ENCODE measurements around the gene RFPL3. TPM values are rescaled to one million over a fixed set of nuclear protein-coding genes. Genes with fewer than 3 reads are reported as not detected.

RFPL3 gene
- polyA plus RNA-seq, 1 donor from 2014 or later = not detected

DNA sequence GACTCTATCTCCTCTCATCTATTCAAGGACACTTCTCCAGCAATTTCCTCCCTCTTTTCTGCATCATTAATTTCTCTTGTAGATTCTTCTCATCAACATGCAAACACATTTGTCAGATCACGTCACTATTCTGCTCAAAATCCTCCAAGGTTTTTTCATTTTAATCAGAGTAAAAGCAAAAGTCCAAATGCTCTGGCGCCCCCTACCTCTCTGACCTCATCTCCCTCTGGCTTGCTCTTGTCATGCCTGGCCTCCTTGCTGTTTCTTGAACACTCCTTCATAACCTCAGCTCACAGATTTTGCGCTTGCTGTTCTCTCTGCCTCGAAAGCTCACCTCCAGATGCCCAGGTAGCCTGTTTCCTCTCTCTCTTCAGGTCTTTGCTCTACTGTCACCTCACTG is 32.0 kb downstream of the RFPL3 start:
- Histone ChIP-seq H2AFZ (ENCODE audit: low read depth, low read length) (no peak overlapping the region), H3K9me2 (ENCODE audit: insufficient read depth, low read length) (no peaks in the 10 kb centered on the region), H3K4me3 (ENCODE audit: low read length) (no peak overlapping the region), H3K79me2 (replicated peaks; ENCODE audit: insufficient read depth, low read length) (no peaks in the 10 kb centered on the region), H4K20me1 (ENCODE audit: insufficient read depth) (no peaks in the 10 kb centered on the region), H3K9me3 (ENCODE audit: low read length) (no peaks in the 10 kb centered on the region), H3K9ac (ENCODE audit: low read length) (no peak overlapping the region), H3K27me3 (ENCODE audit: insufficient read depth, low read depth, low read length) (no peaks in the 10 kb centered on the region), H3K4me2 (ENCODE audit: low read length) (no peak overlapping the region), H3K36me3 (ENCODE audit: insufficient read depth, low read length) (peaks cover 5% of the 10 kb centered on the region), H3K27ac (ENCODE audit: low read length) (peak overlapping the region; percentile 9), H3F3A (ENCODE audit: insufficient read depth, low read length, poor library complexity, severe bottlenecking) (no peaks in the 10 kb centered on the region)
- TF ChIP-seq EP300 (conservative IDR thresholded peaks at IDR 0.05; ENCODE audit: poor library complexity, severe bottlenecking) (no peak), POLR2AphosphoS5 (IDR thresholded peaks at IDR 0.05) (no peak), TAF1 (IDR thresholded peaks at IDR 0.05; ENCODE audit: low read depth) (no peak), EZH2 (IDR thresholded peaks at IDR 0.05; ENCODE audit: borderline replicate concordance, insufficient read depth, low read length, poor library complexity, severe bottlenecking) (no peak), MXI1 (conservative IDR thresholded peaks at IDR 0.05; ENCODE audit: poor library complexity, severe bottlenecking) (no peak), RAD21 (conservative IDR thresholded peaks at IDR 0.05) (peak; percentile 76), SMC3 (conservative IDR thresholded peaks at IDR 0.05; ENCODE audit: poor library complexity) (peak; percentile 79)
- TF ChIP-seq, protein P1, sequence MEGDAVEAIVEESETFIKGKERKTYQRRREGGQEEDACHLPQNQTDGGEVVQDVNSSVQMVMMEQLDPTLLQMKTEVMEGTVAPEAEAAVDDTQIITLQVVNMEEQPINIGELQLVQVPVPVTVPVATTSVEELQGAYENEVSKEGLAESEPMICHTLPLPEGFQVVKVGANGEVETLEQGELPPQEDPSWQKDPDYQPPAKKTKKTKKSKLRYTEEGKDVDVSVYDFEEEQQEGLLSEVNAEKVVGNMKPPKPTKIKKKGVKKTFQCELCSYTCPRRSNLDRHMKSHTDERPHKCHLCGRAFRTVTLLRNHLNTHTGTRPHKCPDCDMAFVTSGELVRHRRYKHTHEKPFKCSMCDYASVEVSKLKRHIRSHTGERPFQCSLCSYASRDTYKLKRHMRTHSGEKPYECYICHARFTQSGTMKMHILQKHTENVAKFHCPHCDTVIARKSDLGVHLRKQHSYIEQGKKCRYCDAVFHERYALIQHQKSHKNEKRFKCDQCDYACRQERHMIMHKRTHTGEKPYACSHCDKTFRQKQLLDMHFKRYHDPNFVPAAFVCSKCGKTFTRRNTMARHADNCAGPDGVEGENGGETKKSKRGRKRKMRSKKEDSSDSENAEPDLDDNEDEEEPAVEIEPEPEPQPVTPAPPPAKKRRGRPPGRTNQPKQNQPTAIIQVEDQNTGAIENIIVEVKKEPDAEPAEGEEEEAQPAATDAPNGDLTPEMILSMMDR (IDR thresholded peaks at IDR 0.05; ENCODE audit: poor library complexity, severe bottlenecking) = peak; percentile 77
- TF ChIP-seq, protein P2, sequence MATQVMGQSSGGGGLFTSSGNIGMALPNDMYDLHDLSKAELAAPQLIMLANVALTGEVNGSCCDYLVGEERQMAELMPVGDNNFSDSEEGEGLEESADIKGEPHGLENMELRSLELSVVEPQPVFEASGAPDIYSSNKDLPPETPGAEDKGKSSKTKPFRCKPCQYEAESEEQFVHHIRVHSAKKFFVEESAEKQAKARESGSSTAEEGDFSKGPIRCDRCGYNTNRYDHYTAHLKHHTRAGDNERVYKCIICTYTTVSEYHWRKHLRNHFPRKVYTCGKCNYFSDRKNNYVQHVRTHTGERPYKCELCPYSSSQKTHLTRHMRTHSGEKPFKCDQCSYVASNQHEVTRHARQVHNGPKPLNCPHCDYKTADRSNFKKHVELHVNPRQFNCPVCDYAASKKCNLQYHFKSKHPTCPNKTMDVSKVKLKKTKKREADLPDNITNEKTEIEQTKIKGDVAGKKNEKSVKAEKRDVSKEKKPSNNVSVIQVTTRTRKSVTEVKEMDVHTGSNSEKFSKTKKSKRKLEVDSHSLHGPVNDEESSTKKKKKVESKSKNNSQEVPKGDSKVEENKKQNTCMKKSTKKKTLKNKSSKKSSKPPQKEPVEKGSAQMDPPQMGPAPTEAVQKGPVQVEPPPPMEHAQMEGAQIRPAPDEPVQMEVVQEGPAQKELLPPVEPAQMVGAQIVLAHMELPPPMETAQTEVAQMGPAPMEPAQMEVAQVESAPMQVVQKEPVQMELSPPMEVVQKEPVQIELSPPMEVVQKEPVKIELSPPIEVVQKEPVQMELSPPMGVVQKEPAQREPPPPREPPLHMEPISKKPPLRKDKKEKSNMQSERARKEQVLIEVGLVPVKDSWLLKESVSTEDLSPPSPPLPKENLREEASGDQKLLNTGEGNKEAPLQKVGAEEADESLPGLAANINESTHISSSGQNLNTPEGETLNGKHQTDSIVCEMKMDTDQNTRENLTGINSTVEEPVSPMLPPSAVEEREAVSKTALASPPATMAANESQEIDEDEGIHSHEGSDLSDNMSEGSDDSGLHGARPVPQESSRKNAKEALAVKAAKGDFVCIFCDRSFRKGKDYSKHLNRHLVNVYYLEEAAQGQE (IDR thresholded peaks at IDR 0.05; ENCODE audit: borderline replicate concordance) = no peak

DNA sequence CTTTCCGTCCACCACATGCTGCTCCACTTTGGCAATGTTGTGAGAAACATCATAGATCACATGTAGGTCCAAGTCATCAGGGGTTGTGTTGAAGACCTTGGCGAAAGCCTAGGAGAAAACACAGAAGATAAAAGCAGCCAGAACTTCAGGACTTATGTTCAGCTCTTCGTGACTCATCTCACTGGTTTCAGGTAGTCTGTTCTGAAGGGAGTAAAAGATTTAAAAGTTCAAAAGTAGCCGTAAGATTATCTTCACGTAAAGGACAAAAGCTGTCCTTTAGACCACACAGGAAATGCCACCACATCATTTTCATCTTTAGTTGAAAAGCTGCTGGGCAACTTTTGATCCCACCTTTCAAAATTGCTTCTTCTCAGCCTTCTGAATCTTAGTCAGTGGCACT is 37.4 kb downstream of the RFPL3 start:
- Histone ChIP-seq H4K20me1 (ENCODE audit: insufficient read depth) (no peaks in the 10 kb centered on the region), H3F3A (ENCODE audit: insufficient read depth, low read length, poor library complexity, severe bottlenecking) (no peaks in the 10 kb centered on the region), H3K9ac (ENCODE audit: low read length) (no peak overlapping the region), H2AFZ (ENCODE audit: low read depth, low read length) (no peak overlapping the region), H3K9me2 (ENCODE audit: insufficient read depth, low read length) (no peaks in the 10 kb centered on the region), H3K27ac (ENCODE audit: low read length) (no peak overlapping the region), H3K4me3 (ENCODE audit: low read length) (no peak overlapping the region), H3K4me2 (ENCODE audit: low read length) (no peak overlapping the region), H3K79me2 (replicated peaks; ENCODE audit: insufficient read depth, low read length) (no peaks in the 10 kb centered on the region), H3K36me3 (ENCODE audit: insufficient read depth, low read length) (peaks cover 4% of the 10 kb centered on the region), H3K9me3 (ENCODE audit: low read length) (no peaks in the 10 kb centered on the region), H3K27me3 (ENCODE audit: insufficient read depth, low read depth, low read length) (no peaks in the 10 kb centered on the region)
- TF ChIP-seq EP300 (conservative IDR thresholded peaks at IDR 0.05; ENCODE audit: poor library complexity, severe bottlenecking) (no peak), MXI1 (conservative IDR thresholded peaks at IDR 0.05; ENCODE audit: poor library complexity, severe bottlenecking) (no peak), TAF1 (IDR thresholded peaks at IDR 0.05; ENCODE audit: low read depth) (no peak), EZH2 (IDR thresholded peaks at IDR 0.05; ENCODE audit: borderline replicate concordance, insufficient read depth, low read length, poor library complexity, severe bottlenecking) (no peak)
- TF ChIP-seq, protein P1 (IDR thresholded peaks at IDR 0.05; ENCODE audit: poor library complexity, severe bottlenecking) = no peak
